Left renal cortex interstitium (tissue), 4 donors: Measurements from ENCODE around the gene LSM10. TPM values are rescaled to one million over a fixed set of nuclear protein-coding genes. Genes with fewer than 3 reads are reported as not detected.

Experiments
- DNase-seq, 4 donors: peaks; one replicate each; pipeline ENCODE4 v3.0.0-alpha.2; 2013; ENCODE audit warnings: low read depth in 4 of 4, low spot score in 2 of 4, missing footprints in 1 of 4
- polyA plus RNA-seq, 4 donors: library from polyadenylated mRNA; unstranded; fragments of 120-200 nt; gene quantifications; one replicate each; pipeline ENCODE4 v1.2.1, GENCODE V29; 2013; ENCODE audit not compliant: insufficient read length in 4 of 4

The LSM10 gene
- polyA plus RNA-seq, 4 donors: 24.3 to 32.2 (median 26.0) TPM

DNA sequence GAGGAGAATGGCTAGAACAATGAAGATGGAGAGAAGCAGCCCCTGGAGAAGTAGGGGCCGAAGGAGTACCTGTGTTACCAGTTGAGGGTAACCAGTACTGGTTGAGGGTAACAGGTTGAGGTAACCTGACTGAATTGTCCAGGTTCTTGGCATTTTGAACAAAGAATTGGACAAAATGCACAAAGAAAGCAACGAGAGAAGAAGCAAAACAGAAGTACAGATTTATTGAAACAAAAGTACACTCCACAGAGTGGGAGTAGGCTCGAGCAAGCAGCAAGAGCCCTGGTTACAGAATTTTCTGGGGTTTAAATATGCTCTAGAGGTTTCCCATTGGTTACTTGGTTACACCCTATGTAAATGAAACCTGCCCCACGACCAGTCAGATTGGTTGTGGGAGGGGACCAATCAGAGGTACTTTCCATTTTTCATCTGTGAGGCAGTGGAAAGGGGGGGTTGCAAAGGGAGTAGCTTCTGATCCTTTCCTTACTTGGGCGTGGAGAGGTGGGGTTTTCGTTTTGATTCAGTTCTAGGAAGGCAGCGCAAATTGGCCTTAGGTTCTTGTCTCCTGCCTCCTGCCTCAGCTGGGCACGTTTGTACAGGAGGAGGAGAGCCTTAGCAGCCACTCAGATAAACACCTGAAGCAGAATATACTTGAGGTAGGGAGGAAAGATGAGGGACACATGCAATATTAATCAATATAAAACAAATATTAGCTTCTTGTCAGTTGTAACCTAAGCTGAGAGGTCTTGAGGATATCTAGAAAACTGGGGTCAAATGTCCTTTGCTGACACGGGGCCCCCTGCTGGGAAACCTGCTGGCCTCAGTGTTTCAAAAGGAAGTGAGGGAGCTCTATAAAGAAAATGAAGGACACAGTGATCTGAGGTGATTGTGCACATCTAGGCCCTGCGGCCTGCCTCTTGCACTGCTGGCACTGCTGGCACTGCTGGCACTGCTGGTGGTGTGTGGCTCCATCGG lies 14.3 kb upstream of the LSM10 start:
- DNase-seq: no peak

GRCh38 chr1:36408479-36408878 lies 10.8 kb upstream of the LSM10 start:
- no peak for DNase-seq

DNA sequence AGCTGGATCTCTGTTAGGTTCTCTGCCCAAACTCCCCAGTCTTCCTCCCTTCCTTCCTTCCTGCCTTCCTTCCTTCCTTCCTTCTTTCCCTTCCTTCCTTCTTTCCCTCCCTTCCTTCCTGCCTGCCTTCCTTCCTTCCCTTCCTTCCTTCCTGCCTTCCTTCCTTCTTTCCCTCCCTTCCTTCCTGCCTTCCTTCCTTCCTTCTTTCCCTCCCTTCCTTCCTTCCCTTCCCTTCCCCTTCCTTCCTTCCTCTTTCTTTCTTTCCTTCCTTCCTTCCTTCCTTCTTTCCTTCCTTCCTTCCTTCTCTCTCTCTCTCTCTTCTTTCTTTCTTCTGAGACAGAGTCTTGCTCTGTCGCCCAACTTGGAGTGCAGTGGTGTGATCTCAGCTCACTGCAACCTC lies 8.7 kb upstream of the LSM10 start:
- no peak for DNase-seq

GRCh38 chr1:36402504-36402890 lies 4.8 kb upstream of the LSM10 start:
- DNase-seq: no peak

DNA sequence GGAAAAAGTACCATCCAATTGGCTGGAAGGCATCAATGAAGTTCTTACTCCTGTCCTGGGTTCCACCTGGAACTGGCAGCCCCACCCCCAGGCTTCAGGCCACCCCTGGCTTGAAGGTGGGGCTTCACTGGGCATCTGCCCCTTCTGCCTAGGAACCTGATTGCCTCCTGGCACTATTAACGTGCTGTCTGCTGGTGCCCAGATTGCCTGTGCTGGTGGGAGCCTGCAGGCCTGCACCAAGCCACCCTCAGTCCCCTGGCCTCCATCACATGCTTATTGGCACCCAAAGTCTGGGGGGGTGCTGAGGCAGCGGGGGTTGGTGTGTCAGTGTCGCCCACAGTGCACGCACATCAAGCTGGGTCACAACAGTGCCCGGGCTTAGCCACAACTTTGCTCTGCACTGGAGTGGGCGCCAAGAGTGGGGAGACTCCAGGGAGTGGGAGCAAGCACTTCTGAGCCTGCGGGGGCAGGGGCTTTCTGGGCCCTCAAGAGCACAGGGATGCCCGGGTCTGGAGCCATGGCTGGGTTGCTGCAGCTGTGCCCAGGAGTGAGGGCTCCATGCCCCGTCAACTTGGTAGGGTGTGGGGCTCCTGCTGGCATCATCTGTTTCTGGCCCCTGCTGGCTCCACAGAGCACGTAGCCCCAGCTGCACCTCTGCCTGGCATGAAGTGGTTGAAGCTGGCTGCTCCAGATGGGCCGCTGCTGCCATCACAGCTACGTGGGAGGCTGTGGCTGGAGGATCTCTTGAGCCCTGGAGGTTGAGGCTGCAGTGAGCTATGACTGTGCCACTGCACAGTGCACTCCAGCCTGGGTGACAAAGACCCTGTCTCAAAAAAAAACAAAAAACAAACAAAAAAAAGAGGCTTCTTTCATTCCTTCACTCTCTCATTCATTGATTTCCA lies 4.1 kb upstream of the LSM10 start:
- no peak for DNase-seq

- DNase-seq: no peak
These were observed 3.3 kb upstream of the LSM10 start for GRCh38 chr1:36400825-36401601.

DNA sequence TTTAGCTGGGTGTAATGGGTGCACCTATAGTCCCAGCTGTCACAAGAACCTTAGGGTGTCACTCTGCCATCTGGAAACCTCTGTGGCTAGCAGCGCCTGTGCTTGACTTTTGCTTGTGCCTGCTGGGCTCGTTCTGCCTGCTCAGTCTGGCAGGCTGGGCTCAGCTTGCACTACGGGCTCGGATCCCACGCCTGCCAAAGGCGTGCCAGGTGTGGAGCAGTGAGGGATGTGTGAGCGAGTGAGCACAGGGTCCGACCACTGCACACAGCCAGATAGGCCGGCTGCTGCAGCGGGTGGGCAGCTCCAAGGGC lies 2.8 kb upstream of the LSM10 start:
- no peak for DNase-seq

DNA sequence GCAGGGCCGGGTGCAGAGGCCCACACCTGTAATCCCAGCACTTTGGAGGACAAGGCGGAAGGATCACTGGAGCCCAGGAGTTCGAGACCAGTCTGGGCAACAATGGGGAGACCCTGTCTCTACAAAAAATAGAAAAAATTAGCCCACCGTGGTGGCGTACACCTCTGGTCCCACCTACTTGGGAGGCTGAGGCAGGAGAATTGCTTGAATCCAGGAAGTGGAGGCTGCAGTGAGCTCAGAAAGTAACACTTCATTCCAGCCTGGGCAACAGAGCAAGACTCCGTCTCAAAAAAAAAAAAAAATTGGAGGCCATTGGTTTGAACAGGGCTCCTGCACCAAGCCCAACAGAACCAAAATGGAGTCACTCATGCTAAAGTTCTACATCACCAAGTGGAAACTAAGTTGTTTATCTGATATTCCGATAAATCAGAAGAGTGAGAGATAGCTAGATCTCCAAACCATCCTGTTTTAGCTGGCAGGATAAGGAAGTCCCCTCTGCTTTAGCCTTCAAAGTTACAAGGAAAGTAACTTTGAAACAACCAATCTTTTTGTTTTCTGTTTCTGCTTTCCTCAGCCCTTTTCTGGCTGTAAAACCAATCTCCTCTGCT lies 766 bp upstream of the LSM10 start:
- no peak for DNase-seq

- no peak for DNase-seq
These were observed 678 bp downstream of the LSM10 start for GRCh38 chr1:36397083-36397377.

DNA sequence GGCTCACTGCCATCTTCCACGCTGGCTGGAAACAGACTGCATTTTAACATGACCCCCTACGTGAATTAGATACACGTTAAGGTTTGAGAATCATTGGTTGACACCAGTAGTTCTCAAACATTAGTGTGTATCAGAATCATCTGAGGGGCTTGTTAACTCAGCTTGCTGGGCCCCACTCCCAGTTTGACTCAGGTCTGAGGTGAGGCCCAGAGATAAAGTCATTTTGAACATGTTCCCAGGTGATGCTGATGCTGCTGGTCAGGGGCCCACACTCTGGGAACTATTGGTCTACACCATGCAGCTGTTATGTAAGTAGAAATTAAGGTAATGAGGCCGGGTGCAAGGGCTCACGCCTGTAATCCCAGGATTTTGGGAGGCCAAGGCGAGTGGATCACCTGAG lies 1.3 kb downstream of the LSM10 start:
- no peak for DNase-seq

- no peak for DNase-seq
These were observed 4.0 kb downstream of the LSM10 start for GRCh38 chr1:36393686-36394085.

GRCh38 chr1:36392836-36393235 lies 4.9 kb downstream of the LSM10 start:
- DNase-seq: no peak

DNA sequence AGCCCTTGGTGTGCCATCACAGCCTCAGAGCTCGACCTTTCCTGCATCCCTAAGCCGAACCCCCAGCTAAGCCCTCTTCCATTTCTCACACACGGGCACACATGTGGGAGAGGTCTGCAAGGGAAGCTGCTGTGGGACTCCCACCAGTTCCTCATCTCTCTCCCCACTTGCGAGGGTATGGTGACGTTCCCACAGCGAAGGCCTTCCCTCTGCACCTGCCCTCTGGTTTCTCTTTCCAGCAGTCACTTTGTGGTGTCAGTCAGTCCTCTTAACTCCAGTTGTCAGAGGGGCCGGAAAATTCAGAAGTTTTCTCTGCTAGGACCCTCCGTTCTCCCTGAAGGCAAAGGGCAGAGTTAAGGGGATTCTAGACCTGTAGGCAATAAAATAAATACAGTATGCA lies 6.4 kb downstream of the LSM10 start:
- DNase-seq: no peak

DNA sequence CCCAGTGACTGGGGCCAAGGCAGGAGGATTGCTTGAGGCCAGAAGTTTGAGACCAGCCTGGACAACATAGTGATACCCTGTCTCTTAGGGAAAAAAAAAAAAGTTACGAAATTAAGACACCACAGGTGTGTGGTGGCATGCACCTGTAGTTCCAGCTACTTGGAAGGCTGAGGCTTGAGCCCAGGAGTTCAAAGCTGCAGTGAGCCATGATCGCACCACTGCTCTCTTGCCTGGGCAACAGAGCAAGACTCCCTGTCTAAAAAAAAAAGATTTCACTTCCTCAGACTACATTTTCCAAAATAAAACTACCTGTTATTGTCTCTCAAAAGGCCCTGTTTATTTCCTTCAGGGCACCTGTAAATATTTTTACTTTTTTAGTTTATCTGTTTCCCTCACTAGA lies 7.3 kb downstream of the LSM10 start:
- DNase-seq: no peak

DNA sequence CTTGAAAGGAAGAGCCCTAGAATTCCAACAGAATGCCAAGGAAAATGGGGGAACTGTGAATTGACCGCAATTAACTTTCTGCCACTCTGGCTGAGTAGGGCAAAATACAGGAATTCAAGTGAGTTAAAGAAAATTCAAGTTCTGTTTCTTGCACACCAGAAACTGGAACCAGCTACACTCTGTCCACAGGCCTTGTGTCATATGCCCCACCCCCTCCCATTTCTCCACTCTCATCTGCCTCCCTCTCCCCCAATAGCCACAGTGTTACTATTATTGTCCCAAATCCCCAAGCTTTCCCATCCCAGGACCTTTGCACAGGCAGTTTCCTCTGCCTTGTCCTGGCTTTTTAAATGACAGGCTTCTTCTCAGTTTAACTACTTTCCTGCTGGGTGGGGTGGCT lies 7.7 kb downstream of the LSM10 start:
- no peak for DNase-seq

GRCh38 chr1:36389261-36389660 lies 8.4 kb downstream of the LSM10 start:
- no peak for DNase-seq

DNA sequence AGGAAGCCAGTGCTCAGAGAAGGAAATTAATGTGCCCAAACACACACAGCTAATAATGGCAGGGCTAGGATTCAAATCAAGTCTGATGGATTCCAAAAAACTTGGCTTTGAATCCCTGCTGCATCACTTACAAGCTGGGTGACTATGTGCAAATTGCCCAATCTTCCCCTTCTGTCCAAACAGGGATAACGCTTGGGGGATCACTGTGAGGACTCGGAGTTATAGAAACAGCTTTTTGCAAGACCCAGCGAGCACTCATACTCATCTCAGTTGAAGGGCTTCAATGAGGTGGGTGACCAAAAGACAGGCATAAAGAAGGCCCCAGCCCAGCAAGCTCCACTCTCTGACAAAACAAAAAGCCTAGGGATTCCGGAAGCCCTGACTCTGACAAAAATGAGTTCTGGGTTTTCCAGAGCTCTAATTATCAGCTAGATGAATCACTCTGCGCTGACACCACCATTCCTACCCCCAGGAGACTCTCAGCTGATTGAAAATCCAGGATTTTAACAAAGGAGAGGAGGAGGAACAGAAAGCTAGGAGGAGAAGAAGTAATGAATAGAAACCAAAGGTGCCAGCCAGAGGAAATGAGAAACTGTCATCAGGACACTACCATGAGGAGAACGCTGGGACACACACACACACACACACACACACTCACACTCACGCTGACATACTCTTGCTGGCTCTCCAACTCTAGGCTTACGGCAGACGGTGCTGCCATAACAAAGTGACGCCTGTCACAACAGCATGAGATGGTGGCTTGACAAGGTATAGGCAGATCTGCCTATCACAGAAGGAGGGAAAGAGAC lies 10.4 kb downstream of the LSM10 start:
- DNase-seq: no peak

GRCh38 chr1:36386265-36387140 lies 11.2 kb downstream of the LSM10 start:
- DNase-seq: no peak
